GM13976 (cell line): ENCODE results near the gene RFTN1.

ENCODE experiments used
- DNase-seq: peaks from one replicate; pipeline ENCODE4 v3.0.0; 2012; ENCODE audit warnings: low spot score
- in situ Hi-C: fragments of 300-500 bp; cut with MboI; formaldehyde crosslinking; loops from one replicate; pipeline ENCODE4 v1.12.0; 2022; ENCODE audit warnings: low sequenced_read_pairs, mixed read lengths, inconsistent platforms; ENCODE audit not compliant: unreplicated experiment
- TF ChIP-seq, protein P1 (sequence below): IDR thresholded peaks from 2 replicates; pipeline ENCODE4 v1.5.1; 2012; ENCODE audit warnings: borderline replicate concordance, mild to moderate bottlenecking; ENCODE audit not compliant: insufficient read depth; ENCODE audit errors: extremely low read depth, missing control alignments, control extremely low read depth

Gene RFTN1

DNA sequence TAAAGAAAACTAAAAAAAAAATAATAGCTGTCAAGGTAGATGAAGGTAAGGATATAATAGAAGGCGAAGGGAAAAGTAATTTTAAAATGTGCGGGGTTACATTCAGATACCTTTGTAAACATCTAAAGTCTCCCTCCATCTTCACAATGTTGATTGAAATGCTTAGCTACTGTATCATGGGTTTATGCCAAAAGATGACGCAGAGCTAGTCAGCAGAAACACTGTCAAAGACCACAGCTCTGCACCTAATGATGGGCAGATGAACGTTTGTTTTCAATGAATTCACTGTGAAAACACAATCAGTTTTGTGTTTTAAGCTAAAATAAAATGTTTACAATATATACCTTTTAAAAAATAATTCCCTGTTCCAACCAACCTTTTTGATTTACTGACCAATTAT lies 61.2 kb downstream of the RFTN1 start:
- in situ Hi-C loops = no loop called here
- no peak for DNase-seq
- TF ChIP-seq, protein P1, sequence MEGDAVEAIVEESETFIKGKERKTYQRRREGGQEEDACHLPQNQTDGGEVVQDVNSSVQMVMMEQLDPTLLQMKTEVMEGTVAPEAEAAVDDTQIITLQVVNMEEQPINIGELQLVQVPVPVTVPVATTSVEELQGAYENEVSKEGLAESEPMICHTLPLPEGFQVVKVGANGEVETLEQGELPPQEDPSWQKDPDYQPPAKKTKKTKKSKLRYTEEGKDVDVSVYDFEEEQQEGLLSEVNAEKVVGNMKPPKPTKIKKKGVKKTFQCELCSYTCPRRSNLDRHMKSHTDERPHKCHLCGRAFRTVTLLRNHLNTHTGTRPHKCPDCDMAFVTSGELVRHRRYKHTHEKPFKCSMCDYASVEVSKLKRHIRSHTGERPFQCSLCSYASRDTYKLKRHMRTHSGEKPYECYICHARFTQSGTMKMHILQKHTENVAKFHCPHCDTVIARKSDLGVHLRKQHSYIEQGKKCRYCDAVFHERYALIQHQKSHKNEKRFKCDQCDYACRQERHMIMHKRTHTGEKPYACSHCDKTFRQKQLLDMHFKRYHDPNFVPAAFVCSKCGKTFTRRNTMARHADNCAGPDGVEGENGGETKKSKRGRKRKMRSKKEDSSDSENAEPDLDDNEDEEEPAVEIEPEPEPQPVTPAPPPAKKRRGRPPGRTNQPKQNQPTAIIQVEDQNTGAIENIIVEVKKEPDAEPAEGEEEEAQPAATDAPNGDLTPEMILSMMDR = no peak

DNA sequence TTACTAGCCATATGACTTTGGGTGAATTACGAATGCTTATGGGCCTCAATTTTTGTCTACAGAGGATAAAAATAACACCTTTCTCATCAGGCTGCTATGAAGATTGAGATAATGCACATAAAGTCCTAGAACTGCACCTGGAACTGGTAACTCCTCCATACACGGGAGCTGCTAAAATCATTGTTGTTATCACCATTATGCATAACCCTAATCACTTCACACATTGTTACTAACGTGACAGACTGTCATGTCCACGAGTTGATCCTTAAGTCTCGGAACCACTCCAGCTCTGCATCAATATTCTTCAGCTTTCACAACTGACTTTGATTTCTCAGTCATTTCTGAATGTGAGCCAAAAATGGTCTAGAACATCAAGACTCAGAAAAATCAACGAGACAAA lies 64.1 kb downstream of the RFTN1 start:
- DNase-seq = no peak
- TF ChIP-seq, protein P1 = no peak
- in situ Hi-C loops = no loop called here

DNA sequence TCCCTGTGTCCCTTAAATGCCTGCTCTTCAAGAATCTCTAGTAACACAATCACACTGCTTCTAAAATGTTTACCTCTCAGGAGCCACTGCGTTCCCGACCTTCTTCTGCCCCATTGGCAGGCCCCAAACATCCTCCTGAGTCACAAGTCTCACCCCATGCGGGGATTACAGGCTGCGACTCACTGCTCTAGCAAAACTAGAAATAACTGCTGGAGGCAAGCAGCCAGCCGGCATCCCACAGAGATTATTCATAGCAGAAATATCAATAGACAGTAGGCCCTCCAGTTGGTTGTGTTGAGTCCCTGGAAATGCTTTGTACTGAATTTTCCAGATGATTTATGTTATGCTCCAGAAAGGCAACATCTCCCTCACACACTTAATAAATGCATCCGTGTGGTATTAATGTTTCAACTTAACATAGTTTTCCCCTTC lies 64.8 kb downstream of the RFTN1 start:
- in situ Hi-C loops = no loop called here
- DNase-seq = no peak
- TF ChIP-seq, protein P1 = no peak

DNA sequence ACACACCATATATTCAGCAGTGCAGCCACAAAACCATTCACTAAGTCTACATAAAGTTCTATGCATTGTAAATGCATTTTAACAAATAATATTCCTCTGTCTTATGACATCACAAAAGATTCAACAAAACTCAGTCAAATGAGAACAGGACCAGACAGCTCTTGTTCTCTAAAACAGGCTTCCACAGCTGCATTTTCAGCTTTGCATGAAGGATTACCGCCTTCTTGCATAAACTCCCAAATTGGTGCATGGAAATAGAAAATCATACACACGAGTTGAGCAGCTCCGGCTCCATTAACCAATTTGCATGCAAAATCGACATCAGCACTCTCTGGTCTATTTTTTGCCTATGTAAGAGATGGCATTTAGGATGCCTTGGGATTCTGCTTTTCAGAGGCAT lies 66.4 kb downstream of the RFTN1 start:
- in situ Hi-C loops = no loop called here
- no peak for DNase-seq
- TF ChIP-seq, protein P1 = no peak

GRCh38 chr3:16444344-16444743 lies 69.2 kb downstream of the RFTN1 start:
- DNase-seq = no peak
- in situ Hi-C loops = no loop called here
- TF ChIP-seq, protein P1 = no peak

- DNase-seq = no peak
- TF ChIP-seq, protein P1 = no peak
- in situ Hi-C loops = no loop called here
Observed at GRCh38 chr3:16442730-16443129, 70.8 kb downstream of the RFTN1 start.

GRCh38 chr3:16441371-16441875 lies 72.1 kb downstream of the RFTN1 start:
- DNase-seq = no peak
- TF ChIP-seq, protein P1 = no peak
- in situ Hi-C loops = no loop called here
